SK-N-MC (cell line): ENCODE data around the gene FLNB.

ENCODE experiments used
- DNase-seq: peaks from one replicate; pipeline ENCODE4 v3.0.0-alpha.2; 2011; ENCODE audit warnings: low read depth, low spot score
- H3K27ac ChIP-seq: fragments of 200-600 bp; sonication (generic); 2 replicates; pipeline ENCODE4 v1.5.1; 2016; ENCODE audit warnings: mixed run types
- H3K36me3 ChIP-seq: fragments of 200-600 bp; sonication (generic); 2 replicates; pipeline ENCODE4 v1.6.1; 2017; ENCODE audit warnings: antibody characterized with exemption, low read length, mixed read lengths; ENCODE audit not compliant: insufficient read depth
- H3K4me3 ChIP-seq: fragments of 200-600 bp; sonication (generic); 2 replicates; pipeline ENCODE4 v1.5.1; 2016
- H3K9ac ChIP-seq: fragments of 200-600 bp; sonication (generic); 2 replicates; pipeline ENCODE4 v1.8.0; 2017; ENCODE audit warnings: mixed run types, mixed read lengths; ENCODE audit not compliant: insufficient read length
- H3K9me3 ChIP-seq: fragments of 200-600 bp; sonication (generic); 2 replicates; pipeline ENCODE4 v1.6.1; 2017; ENCODE audit warnings: low read depth, mild to moderate bottlenecking, antibody characterized with exemption, low read length, moderate library complexity, mixed read lengths
- EZH2 ChIP-seq: fragments of 200-600 bp; sonication (generic); IDR thresholded peaks from one replicate; pipeline ENCODE4 v1.6.1; 2017; ENCODE audit warnings: antibody characterized with exemption
- FOXP2 ChIP-seq: optimal IDR thresholded peaks from 2 replicates; pipeline ENCODE3; 2011; ENCODE audit warnings: mild to moderate bottlenecking, moderate library complexity; ENCODE audit not compliant: insufficient read depth; ENCODE audit errors: extremely low read length, control extremely low read depth
- POLR2AphosphoS5 ChIP-seq: IDR thresholded peaks from 2 replicates; pipeline ENCODE4 v1.6.1; 2012; ENCODE audit warnings: mild to moderate bottlenecking, low read depth, low read length, borderline replicate concordance

The FLNB gene

DNA sequence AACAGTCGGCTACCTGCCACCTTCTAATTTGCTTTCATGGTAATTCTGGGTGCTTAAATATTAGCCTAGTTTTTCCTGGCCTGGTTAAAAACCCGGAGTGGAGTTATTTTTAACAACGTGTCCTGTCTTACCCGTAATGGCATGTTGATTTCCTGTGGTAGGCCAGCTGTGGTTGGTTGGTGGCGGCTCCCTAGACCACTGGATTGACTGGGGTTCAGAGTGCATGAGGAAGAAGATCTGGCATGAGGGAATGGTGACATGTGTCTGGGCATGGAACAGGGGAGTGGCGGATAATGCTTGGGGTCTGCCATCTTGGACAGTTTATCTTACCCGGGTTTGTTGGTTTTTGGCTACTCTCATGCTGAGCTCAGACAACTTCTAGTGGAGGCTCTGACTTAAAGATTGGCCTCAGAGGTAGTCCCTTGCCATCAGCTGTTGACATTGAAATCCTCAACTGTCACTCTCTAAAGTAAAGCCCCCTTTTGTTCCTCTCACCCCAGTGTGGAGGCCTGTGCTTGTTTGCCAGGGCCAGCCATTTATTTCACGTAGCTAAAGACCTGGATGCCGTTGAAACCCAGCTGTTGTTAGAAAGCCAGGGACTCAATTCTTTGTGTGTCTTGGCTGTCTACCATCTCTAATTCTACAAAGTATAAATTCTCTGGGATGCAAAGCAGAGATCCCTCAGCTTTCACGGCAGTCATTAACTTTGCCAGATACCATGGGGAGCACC, 121.0 kb downstream of the FLNB start:
- Histone ChIP-seq H3K4me3 (no peak overlapping the region), H3K27ac (no peak overlapping the region), H3K9ac (no peak overlapping the region), H3K36me3 (peaks cover 24% of the 10 kb centered on the region; the same call in 1 of the 2 replicates), H3K9me3 (no peaks in the 10 kb centered on the region)
- no peak for DNase-seq
- TF ChIP-seq FOXP2 (no peak), POLR2AphosphoS5 (no peak), EZH2 (no peak)

DNA sequence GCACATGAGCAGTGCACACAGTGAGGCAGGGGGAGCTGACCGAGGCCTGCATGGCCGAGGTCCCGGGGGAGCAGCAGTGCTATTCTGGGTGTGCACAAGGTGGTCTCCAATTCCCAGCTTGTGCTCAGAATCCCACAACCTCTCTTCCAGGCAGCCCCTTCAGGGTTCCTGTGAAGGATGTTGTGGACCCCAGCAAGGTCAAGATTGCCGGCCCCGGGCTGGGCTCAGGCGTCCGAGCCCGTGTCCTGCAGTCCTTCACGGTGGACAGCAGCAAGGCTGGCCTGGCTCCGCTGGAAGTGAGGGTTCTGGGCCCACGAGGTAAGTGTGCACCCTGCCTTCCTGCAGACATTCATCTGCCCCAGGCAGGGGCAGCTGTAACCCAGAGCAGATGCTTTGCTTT, 122.4 kb downstream of the FLNB start:
- no peaks in the 10 kb centered on the region for H3K9me3 ChIP-seq
- no peak for TF ChIP-seq EZH2
- no peak for TF ChIP-seq FOXP2
- no peak for TF ChIP-seq POLR2AphosphoS5
- H3K36me3 ChIP-seq = peaks cover 17% of the 10 kb centered on the region; the same call in 1 of the 2 replicates
- no peak for DNase-seq
- no peak overlapping the region for H3K9ac ChIP-seq
- H3K27ac ChIP-seq = no peak overlapping the region
- H3K4me3 ChIP-seq = no peak overlapping the region

DNA sequence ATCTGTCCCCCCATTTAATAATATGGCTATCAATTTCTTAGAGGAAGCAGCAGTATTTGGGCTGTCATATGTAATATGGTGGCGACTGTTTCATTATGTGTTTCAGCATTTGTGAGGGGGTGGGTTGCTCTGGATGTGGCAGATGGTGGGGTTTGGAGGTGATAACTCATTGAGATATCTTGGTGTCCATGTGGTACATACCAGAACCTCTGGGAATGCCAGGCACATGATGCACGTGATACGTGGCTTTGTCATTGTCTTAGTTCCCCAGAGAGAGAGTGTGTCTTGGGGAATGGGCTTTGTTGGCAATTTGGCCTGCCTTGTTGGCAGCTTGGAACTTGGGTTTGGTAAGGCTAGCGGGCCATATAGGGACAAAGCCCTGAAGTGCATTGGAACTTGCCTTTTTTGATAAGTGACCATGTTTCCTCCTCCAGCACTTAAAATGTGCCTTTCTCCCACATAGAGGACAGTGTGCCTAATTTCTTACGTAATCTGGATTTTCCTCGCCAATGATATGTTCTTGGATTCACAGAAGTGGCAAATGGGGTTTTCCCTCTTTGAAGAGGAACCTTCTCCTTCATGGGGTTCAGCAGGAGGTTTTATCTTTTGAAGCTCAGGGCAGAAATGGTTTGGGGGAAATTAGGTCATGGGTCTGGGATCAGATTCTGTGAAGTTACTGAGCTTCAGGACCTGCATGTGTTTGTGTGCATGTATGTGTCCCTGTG, 123.0 kb downstream of the FLNB start:
- H3K9me3 ChIP-seq = no peaks in the 10 kb centered on the region
- H3K9ac ChIP-seq = no peak overlapping the region
- no peak for TF ChIP-seq POLR2AphosphoS5
- no peak for TF ChIP-seq FOXP2
- TF ChIP-seq EZH2 = no peak
- DNase-seq = no peak
- H3K4me3 ChIP-seq = no peak overlapping the region
- no peak overlapping the region for H3K27ac ChIP-seq
- peaks cover 16% of the 10 kb centered on the region; the same call in 1 of the 2 replicates for H3K36me3 ChIP-seq

DNA sequence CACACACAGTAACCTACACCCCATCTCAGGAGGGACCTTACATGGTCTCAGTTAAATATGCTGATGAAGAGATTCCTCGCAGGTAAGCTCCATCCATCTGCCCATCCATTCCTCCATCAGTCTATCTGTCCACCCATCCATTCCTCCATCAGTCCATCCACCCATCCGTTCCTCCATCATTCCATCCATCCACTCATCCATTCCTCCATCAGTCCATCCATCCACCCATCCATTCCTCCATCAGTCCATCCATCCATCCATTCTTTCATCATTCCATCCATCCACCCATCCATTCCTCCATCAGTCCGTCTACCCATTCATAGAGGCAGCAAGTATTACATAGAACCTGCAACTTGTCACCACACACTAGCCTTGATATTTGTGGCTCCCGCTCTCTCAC, 124.6 kb downstream of the FLNB start:
- Histone ChIP-seq H3K4me3 (no peak overlapping the region), H3K27ac (no peak overlapping the region), H3K9ac (no peak overlapping the region), H3K9me3 (no peaks in the 10 kb centered on the region), H3K36me3 (peaks cover 19% of the 10 kb centered on the region; the same call in 1 of the 2 replicates)
- TF ChIP-seq EZH2 = no peak
- no peak for DNase-seq

DNA sequence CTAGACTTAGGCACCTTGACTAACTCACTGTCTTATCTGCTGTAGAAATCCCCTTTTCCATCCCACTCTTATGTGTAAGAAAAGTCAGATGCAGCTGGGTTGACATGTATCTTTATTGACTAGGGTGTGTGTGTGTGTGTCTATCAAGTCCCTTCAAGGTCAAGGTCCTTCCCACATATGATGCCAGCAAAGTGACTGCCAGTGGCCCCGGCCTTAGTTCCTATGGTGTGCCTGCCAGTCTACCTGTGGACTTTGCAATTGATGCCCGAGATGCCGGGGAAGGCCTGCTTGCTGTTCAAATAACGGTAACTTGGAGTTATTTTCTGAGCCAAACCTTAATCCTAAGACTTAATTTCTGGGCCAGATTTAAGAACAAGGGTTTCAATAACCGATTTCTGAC, 126.2 kb downstream of the FLNB start:
- no peak for TF ChIP-seq POLR2AphosphoS5
- no peak for TF ChIP-seq EZH2
- no peak for TF ChIP-seq FOXP2
- no peak overlapping the region for H3K9ac ChIP-seq
- no peaks in the 10 kb centered on the region for H3K9me3 ChIP-seq
- peaks cover 24% of the 10 kb centered on the region; the same call in 1 of the 2 replicates for H3K36me3 ChIP-seq
- no peak overlapping the region for H3K27ac ChIP-seq
- no peak overlapping the region for H3K4me3 ChIP-seq
- DNase-seq = no peak

DNA sequence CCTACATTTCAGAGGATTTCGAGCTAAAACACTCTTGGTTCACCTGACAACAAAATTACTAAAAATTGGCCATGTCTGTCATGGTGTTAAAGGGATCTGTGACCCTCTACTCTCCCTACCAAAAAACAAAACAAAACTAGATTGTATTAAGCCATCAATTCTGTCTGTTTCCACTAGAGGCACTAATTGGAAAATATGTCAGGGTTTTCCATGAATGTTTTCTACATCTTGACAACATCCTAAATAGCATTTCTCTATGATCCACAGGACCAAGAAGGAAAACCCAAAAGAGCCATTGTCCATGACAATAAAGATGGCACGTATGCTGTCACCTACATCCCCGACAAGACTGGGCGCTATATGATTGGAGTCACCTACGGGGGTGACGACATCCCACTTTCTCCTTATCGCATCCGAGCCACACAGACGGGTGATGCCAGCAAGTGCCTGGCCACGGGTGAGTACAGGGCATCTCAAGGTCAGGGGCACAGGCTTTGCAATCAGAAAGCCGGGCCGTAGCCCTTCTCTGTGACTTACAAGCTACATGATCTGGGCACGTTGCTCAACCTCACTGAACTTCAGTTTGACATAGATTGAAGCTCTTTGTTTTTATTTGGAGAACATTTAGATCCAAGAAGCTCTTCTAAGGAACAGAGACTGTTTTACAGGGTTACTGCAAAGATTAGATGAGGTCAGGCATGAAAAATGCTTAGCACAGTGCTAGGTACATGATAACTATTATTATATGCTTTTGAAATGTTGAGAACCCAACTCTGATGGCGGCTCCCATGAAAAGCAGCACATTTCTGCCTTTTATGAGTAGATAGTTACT, 127.7 kb downstream of the FLNB start:
- H3K9ac ChIP-seq = no peak overlapping the region
- peaks cover 24% of the 10 kb centered on the region; the same call in 1 of the 2 replicates for H3K36me3 ChIP-seq
- no peak overlapping the region for H3K27ac ChIP-seq
- no peak overlapping the region for H3K4me3 ChIP-seq
- TF ChIP-seq EZH2 = no peak
- no peak for TF ChIP-seq POLR2AphosphoS5
- TF ChIP-seq FOXP2 = no peak
- no peak for DNase-seq
- H3K9me3 ChIP-seq = no peaks in the 10 kb centered on the region

DNA sequence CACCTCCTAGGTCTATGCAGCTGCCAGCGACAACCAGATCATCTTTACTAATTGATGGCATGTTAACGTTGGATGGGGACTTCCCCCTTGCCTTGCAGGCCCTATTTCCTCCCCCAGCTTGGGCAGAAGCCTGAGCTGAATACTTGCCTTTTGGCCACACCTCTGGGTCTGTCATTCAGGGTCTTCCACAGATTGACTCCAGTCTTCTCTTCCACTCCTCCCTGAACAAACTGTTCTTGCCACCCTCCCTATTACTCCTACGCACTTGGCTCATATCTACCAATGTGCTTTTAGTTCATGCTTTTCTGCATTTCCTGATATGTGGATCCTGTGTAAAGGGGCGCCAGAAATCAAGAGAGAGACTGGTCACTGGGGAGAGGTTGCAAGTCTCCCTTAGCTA, 129.1 kb downstream of the FLNB start:
- Histone ChIP-seq H3K9ac (no peak overlapping the region), H3K9me3 (no peaks in the 10 kb centered on the region), H3K36me3 (peaks cover 24% of the 10 kb centered on the region; the same call in 1 of the 2 replicates), H3K4me3 (no peak overlapping the region), H3K27ac (no peak overlapping the region)
- TF ChIP-seq FOXP2 (no peak), EZH2 (no peak), POLR2AphosphoS5 (no peak)
- DNase-seq = no peak

DNA sequence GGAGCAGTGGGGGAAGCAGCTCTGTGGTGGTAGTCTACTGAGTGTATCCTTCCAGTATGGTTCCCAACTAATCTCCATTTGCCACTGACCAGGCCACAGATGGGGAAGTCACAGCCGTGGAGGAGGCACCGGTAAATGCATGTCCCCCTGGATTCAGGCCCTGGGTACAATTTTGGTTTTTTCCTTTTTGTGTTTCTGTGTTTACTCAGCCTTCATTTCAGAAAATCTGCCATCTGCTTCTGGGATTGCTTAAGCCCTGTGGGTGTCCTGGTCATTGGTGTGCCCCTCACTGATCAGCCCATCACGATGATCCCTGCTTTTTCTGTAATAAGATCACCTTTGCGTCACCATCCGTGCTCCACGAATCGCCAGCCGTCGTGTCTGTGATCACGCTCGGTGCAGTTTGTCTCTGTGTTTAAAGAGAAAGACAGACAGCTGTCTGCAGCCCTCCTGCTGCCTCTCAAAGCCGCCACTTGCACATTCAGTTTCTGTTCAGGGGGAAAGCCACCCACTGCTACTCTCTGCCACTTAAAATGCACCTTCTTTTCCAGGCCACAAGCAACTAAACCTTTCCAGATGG, 133.6 kb downstream of the FLNB start:
- Histone ChIP-seq H3K27ac (no peak overlapping the region), H3K9me3 (no peaks in the 10 kb centered on the region), H3K9ac (no peak overlapping the region), H3K4me3 (no peak overlapping the region), H3K36me3 (peaks cover 14% of the 10 kb centered on the region; the same call in 1 of the 2 replicates)
- TF ChIP-seq POLR2AphosphoS5 (no peak), FOXP2 (no peak), EZH2 (no peak)
- DNase-seq = no peak
